Measurements from ENCODE around the gene SUPT5H. TPM values are rescaled to one million over a fixed set of nuclear protein-coding genes. Genes with fewer than 3 reads are reported as not detected.
A peak's percentile ranks its signal among the peaks of the same experiment; 100 is the strongest.

SUPT5H gene
- polyA plus RNA-seq, 3 donors, result 127 to 145 (median 141) TPM

DNA sequence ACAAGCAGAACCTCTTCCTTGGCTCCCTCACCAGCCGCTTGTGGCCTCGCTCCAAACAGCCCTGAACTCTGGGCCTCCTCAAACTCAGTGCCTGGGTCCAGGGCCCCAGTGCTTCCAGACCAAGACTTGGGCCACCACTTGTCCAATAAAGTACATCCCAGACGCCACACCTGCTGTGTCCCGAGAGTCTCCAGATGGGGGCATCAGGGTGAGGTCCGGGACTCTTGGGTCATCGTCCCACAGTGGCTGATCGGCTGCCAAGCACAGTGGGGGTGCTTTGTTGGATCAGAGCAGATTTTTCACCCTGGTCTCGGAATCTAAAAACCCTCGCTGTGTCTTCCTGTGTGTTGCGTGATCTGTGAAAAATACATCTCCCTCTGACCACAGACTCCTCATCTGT is 44.4 kb downstream of the SUPT5H start:
- DNase-seq (ENCODE audit: low read depth in 3 of 3, low spot score in 2 of 3), result no peak

GRCh38 chr19:39492225-39492624 is 46.8 kb downstream of the SUPT5H start:
- DNase-seq (ENCODE audit: low read depth in 3 of 3, low spot score in 2 of 3), result no peak

DNA sequence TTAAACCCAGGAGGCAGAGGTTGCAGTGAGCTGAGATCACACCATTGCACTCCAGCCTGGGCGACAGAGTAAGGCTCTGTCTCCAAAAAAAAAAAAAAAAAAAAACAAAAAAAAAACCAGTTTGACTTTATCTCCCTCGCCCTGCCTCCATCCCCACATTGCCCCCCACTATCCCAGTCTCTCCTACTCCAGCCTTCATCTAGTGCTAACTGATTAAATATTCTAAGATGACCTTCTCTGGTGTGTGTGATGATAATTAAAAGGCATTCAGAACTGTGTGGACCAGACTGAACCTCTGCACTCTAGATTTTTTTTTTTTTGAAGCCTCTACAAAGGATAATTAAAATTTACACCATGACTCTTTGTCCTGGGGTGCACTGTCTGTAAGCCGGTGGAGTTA is 47.4 kb downstream of the SUPT5H start:
- no peak for DNase-seq (ENCODE audit: low read depth in 3 of 3, low spot score in 2 of 3)

GRCh38 chr19:39494661-39495060 is 49.3 kb downstream of the SUPT5H start:
- no peak for DNase-seq (ENCODE audit: low read depth in 3 of 3, low spot score in 2 of 3)

DNA sequence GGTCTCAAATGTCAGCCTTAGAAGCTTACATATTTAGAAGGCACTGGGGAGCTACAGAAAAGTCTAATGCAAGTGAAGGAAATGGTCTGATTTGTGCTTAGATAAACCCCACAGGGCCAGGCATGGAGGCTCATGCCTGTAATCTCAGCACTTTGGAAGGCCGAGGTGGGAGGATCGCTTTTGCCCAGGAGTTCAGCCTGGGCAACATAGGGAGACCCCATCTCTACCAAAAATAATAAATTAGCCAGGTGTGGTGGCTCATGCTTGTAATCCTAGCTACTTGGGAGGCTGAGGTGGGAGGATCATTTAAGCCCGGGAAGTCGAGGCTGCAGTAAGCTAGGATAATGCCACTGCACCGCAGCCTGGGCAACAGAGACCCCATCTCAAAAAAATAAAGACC is 50.7 kb downstream of the SUPT5H start:
- no peak for DNase-seq (ENCODE audit: low read depth in 3 of 3, low spot score in 2 of 3)

GRCh38 chr19:39497701-39497995 is 52.3 kb downstream of the SUPT5H start:
- no peak for DNase-seq (ENCODE audit: low read depth in 3 of 3, low spot score in 2 of 3)

- no peak for DNase-seq (ENCODE audit: low read depth in 3 of 3, low spot score in 2 of 3)
Observed at GRCh38 chr19:39497996-39498797, 52.8 kb downstream of the SUPT5H start.

DNA sequence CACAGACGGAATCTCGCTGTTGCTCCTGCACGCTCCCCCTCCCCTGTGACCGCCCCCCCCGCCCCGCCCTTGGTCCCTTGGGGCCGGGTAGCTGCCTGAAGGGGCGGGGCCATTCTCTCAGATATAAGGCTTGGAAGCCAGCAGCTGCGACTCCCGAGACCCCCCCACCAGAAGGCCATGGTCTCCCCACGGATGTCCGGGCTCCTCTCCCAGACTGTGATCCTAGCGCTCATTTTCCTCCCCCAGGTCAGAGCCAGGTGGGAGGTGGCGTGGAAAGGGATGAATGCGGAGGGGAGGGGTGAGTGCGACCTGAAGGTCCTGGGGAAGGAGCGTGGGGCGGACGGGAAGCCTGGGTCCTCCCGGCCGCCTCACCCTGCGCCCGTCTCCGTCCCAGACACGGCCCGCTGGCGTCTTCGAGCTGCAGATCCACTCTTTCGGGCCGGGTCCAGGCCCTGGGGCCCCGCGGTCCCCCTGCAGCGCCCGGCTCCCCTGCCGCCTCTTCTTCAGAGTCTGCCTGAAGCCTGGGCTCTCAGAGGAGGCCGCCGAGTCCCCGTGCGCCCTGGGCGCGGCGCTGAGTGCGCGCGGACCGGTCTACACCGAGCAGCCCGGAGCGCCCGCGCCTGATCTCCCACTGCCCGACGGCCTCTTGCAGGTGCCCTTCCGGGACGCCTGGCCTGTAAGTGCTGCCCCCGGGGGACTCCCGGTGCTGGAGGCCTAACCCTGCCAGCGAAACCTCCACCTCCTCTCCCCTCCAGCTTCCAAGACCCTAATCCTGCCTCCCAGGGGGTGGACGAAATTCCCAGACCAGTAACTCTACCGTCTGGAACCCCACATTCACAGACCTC is 53.6 kb downstream of the SUPT5H start, which contains the start of gene DLL3:
DLL3 (plus strand) TSS at position 150 of the 845 bp plus-strand sequence; CDS start at position 178, 28 bp downstream.
- DNase-seq (ENCODE audit: low read depth in 3 of 3, low spot score in 2 of 3), result no peak

GRCh38 chr19:39499932-39500331 is 54.5 kb downstream of the SUPT5H start:
- DNase-seq (ENCODE audit: low read depth in 3 of 3, low spot score in 2 of 3), result no peak

- DNase-seq (ENCODE audit: low read depth in 3 of 3, low spot score in 2 of 3), result no peak
Observed at GRCh38 chr19:39500543-39500942, 55.2 kb downstream of the SUPT5H start.

GRCh38 chr19:39501340-39501739 is 56.0 kb downstream of the SUPT5H start:
- no peak for DNase-seq (ENCODE audit: low read depth in 3 of 3, low spot score in 2 of 3)

GRCh38 chr19:39502640-39503417 is 57.4 kb downstream of the SUPT5H start:
- DNase-seq (ENCODE audit: low read depth in 3 of 3, low spot score in 2 of 3), result no peak

DNA sequence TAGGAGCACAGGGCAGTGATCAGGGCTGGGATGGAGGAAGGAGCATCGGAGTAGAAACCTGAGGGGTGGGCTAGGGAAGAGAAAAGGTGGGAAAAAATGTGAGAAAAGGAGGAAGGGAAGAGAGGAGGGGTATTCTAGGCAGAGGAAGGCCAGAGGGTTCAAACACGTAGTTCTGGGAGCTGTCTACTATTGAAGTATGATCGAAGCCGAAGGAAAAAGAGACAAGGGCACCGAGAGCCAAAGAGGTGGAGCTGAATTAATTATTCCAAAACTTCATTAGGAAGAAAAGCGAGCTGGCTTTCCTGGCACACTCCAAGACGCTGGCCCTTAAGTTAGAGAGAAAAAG is 61.2 kb downstream of the SUPT5H start:
- DNase-seq (ENCODE audit: low read depth in 3 of 3, low spot score in 2 of 3), result no peak

DNA sequence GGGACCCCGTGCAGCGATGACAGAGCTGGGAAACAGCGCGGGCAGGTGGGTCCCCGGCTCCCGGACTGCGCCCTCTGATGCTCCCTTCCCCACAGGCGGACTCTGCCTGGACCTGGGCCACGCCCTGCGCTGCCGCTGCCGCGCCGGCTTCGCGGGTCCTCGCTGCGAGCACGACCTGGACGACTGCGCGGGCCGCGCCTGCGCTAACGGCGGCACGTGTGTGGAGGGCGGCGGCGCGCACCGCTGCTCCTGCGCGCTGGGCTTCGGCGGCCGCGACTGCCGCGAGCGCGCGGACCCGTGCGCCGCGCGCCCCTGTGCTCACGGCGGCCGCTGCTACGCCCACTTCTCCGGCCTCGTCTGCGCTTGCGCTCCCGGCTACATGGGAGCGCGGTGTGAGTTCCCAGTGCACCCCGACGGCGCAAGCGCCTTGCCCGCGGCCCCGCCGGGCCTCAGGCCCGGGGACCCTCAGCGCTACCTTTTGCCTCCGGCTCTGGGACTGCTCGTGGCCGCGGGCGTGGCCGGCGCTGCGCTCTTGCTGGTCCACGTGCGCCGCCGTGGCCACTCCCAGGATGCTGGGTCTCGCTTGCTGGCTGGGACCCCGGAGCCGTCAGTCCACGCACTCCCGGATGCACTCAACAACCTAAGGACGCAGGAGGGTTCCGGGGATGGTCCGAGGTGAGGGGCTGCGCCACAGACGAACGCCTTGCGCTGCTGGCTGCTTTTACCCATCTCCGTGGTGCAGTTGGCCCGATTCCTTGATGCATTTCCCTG is 61.7 kb downstream of the SUPT5H start:
- no peak for DNase-seq (ENCODE audit: low read depth in 3 of 3, low spot score in 2 of 3)

DNA sequence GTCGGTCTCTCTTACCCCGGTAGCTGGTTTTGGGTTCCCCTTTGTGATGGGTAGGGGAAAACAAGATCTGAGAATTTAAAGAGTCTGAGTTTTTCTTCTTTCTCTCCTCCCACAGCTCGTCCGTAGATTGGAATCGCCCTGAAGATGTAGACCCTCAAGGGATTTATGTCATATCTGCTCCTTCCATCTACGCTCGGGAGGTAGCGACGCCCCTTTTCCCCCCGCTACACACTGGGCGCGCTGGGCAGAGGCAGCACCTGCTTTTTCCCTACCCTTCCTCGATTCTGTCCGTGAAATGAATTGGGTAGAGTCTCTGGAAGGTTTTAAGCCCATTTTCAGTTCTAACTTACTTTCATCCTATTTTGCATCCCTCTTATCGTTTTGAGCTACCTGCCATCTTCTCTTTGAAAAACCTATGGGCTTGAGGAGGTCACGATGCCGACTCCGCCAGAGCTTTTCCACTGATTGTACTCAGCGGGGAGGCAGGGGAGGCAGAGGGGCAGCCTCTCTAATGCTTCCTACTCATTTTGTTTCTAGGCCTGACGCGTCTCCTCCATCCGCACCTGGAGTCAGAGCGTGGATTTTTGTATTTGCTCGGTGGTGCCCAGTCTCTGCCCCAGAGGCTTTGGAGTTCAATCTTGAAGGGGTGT is 62.5 kb downstream of the SUPT5H start:
- no peak for DNase-seq (ENCODE audit: low read depth in 3 of 3, low spot score in 2 of 3)

GRCh38 chr19:39508629-39509028 is 63.2 kb downstream of the SUPT5H start:
- no peak for DNase-seq (ENCODE audit: low read depth in 3 of 3, low spot score in 2 of 3)

DNA sequence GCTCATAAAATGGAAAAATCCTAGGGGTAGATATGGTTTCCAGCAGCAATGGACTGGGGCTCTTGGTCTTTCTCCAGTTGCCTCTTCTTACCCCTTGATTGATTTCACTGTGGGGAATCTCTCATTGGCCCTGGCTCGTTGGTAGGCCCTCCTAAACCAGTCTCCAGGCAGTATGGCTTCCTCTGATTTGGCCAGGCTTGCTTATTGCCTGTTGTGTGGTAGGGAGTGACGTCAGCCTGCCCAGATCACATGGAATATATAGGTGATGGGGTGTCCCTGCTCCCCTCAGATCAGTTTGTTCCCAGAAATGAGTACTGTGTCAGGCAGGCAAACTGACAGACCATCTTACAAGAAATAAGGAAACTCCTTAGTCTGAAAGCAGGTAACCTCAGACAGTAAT is 63.9 kb downstream of the SUPT5H start:
- DNase-seq (ENCODE audit: low read depth in 3 of 3, low spot score in 2 of 3), result no peak

GRCh38 chr19:39512988-39513387 is 67.6 kb downstream of the SUPT5H start:
- no peak for DNase-seq (ENCODE audit: low read depth in 3 of 3, low spot score in 2 of 3)

- DNase-seq (ENCODE audit: low read depth in 3 of 3, low spot score in 2 of 3), result peak in 1 of 3 donors; percentile 68
Observed at GRCh38 chr19:39514840-39515550, 69.6 kb downstream of the SUPT5H start, which contains the start of gene SELENOV. SELENOV (plus strand) TSS chr19:39515139; CDS start chr19:39515213, 74 bp downstream.
